Activated CD4-positive, alpha-beta T cell treated with anti-CD3 and anti-CD28 coated beads, Interleukin-2, Interleukin-4, amounts not matched to agents 100 ng/mL and 50 ng/mL, durations not matched to agents 16 hours and 8 hours (primary cell): ENCODE results near the gene PDXP.
"Not testable (repeated sequence)": the region's sequence is repeated elsewhere in the genome, so short reads cannot be mapped to it uniquely, and the experiment has no call there.

Experiments used
- DNase-seq: peaks from one replicate; pipeline ENCODE4 v3.0.0-alpha.2; 2020; ENCODE audit warnings: low spot score

PDXP gene

GRCh38 chr22:37658133-37659065 lies at the start of gene PDXP:
Gene PDXP (plus strand): TSS chr22:37658723. CDS start chr22:37658783, 60 bp downstream.
- peak; percentile 99 for DNase-seq

DNA sequence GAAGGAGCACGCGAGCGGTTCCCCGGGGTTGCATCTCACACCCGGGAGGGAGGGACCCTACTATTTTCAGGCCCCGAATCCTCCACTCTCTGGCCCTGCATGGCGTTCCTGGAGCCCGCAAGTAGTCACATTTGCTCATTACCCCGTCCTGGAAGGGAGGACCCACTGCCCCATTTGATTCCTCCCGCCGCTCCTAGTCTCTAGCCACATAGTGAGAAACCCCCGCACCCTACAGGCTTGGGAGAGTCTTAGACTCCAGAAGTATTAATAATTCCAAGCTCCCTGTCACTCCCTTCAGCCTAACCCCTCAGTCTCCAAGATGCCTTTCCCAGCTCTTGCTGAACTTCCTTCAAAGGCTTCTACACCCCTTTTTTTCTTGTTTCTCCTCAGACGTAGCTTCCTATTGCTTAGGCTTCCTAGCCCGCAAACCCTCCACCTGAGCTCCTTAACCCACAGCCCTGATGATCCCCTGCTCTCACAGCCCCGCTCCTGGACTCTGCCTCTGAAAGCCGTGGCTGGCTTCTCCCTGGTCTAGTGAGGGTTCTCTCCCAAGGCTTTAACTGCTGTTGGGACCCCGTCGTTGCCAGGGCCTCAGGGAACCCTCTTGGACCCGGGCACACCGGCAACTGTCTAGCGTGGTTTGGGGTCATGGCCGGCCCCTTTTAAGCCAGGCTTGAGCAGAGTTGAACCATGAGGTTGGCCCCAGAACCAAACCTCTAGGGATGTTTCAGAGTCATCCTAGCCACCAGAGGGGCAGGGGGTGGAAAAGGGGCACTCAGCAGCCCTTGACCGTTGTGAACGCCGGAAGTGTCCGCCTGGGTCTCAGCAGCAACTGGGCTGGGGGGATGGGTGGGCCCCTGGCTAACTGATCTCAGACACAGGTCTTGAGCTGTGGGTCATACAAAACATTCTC lies 49.0 kb upstream of the PDXP start:
- DNase-seq, result no peak

GRCh38 chr22:37610153-37610475 lies 48.4 kb upstream of the PDXP start:
- DNase-seq, result not testable (repeated sequence)

DNA sequence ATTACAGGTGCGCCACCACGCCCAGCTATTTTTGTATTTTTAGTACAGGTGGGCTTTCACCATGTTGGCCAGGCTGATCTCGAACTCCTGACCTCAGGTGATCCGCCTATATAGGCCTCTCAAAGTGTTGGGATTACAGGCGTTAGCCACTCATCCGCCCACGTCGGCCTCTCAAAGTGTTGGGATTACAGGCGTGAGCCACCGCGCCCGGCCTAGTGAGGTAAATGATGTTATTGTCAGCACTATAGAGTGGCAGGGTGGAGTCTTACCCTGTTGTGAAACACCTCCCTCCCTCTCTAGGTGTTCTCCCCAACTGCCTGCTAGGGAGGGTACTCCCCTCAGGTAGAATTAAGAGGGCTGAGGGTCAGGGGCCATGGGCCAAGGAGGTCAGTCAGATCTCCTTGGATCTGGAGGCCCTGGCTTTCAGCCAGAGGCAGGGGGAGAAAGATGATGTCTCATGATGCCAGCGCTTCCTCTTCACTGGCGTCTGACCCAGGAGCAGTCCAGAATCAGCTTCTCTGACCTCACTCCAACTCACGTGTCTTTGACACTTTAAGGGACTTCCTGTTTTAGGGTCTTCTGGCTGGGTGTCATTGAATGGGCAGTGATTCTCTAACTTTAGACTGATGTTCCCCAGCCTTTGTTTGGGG lies 47.9 kb upstream of the PDXP start:
- no peak for DNase-seq

- no peak for DNase-seq
Observed at GRCh38 chr22:37611207-37611606, 47.3 kb upstream of the PDXP start.

DNA sequence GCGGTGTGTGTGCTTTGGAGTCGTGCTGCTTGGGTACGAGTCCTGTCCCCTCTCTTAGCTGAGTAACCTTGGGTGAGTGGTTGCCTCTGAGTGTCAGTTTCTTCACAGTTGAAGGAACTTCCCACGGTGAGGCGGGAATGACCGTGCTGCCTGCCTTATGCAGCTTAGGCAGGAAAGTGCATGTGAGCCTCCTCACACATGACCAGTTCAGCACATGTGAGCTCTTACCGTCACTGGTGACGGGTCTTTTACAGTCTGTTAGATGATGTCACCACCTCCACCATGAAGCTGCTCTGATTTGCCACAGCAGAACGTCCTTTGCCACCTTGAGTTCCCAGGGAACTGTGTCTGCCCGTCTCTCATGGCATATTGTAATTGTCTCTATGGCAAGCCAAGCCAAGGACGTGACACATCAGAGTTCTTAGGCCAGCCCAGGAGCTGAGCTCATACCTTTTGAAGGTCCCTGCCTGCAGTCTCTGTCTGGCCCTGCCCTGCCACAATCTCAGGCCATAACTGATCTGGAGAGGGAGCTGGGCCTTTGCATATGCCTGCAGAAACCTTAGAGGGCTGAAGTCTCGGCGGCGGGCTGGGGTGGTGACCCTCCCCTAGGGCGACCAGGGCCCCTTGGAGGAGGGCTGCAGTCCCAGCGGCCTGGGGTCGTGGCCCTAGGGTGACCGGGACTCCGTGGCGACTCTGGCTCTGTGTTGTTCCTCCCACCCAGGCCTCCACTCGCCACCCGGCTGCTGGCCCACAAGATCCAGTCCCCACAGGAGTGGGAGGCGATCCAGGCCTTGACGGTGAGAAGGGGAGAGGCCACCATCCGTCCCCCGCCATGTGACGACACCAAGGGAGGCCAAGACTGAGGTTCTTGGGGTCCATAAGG lies 42.1 kb upstream of the PDXP start:
- DNase-seq, result no peak

GRCh38 chr22:37617431-37617830 lies 41.1 kb upstream of the PDXP start:
- no peak for DNase-seq

- DNase-seq, result no peak
Observed at GRCh38 chr22:37618072-37618656, 40.4 kb upstream of the PDXP start.

DNA sequence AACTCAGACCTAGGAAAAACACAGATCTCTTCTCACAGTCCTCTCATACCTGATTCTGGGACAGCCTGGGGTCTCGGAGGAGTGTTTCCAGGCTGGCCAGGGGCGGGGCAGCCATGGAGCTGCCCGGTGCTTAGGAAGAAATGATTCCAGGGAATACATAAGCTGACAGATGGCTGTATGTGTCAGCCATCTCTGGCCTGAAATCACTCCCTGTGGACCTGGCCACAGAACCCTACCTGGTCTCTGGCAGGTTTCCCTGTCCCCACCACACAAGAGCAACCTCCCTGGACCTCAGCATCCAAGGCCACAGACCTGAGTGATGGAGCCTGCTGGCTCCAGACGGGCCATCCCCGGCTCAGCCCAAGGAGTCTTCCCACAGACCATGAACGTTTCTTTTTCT lies 39.8 kb upstream of the PDXP start:
- no peak for DNase-seq

- DNase-seq, result no peak
Observed at GRCh38 chr22:37619991-37620390, 38.5 kb upstream of the PDXP start.

- no peak for DNase-seq
Observed at GRCh38 chr22:37621352-37621860, 37.1 kb upstream of the PDXP start.

GRCh38 chr22:37623075-37624016 lies 35.2 kb upstream of the PDXP start:
- peak; percentile 67 for DNase-seq

GRCh38 chr22:37624017-37624365 lies 34.5 kb upstream of the PDXP start:
- no peak for DNase-seq

DNA sequence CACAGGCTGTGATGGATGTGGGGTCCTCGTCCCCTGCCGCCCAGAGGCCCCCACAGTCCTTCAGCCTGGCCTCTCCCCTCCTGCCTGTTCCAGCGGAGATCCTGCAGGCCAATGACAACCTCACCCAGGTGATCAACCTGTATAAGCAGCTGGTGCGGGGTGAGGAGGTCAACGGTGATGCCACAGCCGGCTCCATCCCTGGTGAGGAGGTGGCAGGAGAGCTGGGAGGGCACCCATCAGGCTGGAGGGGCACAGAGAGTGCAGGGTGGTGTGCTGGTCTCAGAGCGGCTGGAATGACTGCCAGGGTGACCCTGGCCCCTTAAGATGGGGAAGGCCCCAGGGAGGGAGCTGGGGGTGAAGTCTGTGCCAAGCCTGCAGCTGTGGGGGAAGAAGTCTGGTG lies 33.6 kb upstream of the PDXP start:
- DNase-seq, result no peak

- DNase-seq, result no peak
Observed at GRCh38 chr22:37625737-37626136, 32.8 kb upstream of the PDXP start.

DNA sequence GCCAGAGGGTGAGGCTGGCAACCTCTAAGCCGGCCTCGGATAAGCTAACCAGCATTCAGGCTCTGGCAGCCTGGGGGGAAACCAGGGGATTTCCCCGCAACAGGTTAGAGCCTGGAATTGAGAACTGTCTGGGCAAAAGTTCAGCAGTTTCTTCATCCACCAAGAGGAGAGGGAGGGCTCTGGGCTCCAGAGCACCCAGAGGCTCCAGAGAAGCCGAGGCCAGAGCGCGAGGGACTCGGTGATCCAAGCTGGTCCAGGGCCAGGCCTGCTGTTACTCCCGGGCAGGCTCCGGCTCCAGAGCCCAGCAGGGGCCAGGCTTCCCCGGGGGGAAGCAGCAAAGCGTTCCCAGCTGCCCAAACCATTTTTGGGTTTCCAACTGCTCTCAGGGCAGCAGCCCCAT lies 32.4 kb upstream of the PDXP start:
- no peak for DNase-seq

GRCh38 chr22:37626556-37627075 lies 31.9 kb upstream of the PDXP start:
- DNase-seq, result no peak

DNA sequence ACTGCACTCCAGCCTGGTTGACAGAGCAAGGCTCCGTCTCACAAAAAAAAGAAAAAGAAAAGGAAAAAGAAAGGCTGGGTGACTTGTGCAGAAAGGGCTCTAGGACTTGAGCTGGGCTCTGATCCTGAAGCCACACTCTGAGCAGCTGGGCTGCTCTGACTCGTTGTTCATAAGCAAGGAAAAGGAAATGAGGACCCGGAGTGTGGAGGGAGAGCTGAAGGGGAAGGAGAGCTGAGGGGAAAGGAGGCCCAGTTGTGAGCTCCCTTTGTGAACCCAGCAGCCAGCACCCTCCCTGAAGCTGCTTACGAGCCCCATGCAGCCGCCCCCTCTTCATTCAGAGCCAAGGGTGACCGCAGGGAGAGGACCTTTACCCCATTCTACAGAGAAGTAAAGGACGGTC lies 31.4 kb upstream of the PDXP start:
- DNase-seq, result no peak

- DNase-seq, result peak; percentile 57
Observed at GRCh38 chr22:37627545-37627944, 31.0 kb upstream of the PDXP start.

- no peak for DNase-seq
Observed at GRCh38 chr22:37628830-37629229, 29.7 kb upstream of the PDXP start.
